IMR-90 (cell line): ENCODE measurements around the gene DUSP23. TPM values are rescaled to one million over a fixed set of nuclear protein-coding genes. Genes with fewer than 3 reads are reported as not detected.

Experiments used
- ATAC-seq: fragments of 200-7000 bp; cut with Tn5 transposase; 2 replicates; pipeline ENCODE4 v1.9.1; 2020; ENCODE audit warnings: low read depth, mild to moderate bottlenecking, moderate library complexity
- BruUV-seq: library from RNA; stranded (reverse); fragments of 400-500 nt; replicated peaks from 2 replicates; lab custom pipeline; 2021; lab: Mats Ljungman, UMichigan
- CTCF ChIA-PET: fragments of 300-600 bp; formaldehyde crosslinking; extraction: SDS; loops from one replicate; lab custom pipeline; 2021; ENCODE audit warnings: antibody characterized with exemption; lab: Yijun Ruan, JAX
- POLR2A ChIA-PET: fragments of 300-600 bp; sonication (Branson Sonifier 250); formaldehyde crosslinking; loops from one replicate; lab custom pipeline; 2022; ENCODE audit warnings: antibody characterized with exemption; ENCODE audit not compliant: unreplicated experiment; lab: Charles Lee
- DNase-seq: peaks from one replicate; pipeline ENCODE4 v3.0.0; 2013
- H2AFZ ChIP-seq: replicated peaks from 2 replicates; pipeline ENCODE3; 2013; ENCODE audit warnings: low read length, mild to moderate bottlenecking; ENCODE audit not compliant: poor library complexity
- H2AK5ac ChIP-seq: 2 replicates; pipeline ENCODE4 v1.6.1; 2013; ENCODE audit warnings: low read depth, low read length, inconsistent platforms
- H2AK9ac ChIP-seq: replicated peaks from 2 replicates; pipeline ENCODE3; 2013; ENCODE audit warnings: mild to moderate bottlenecking, low read depth, low read length, moderate library complexity; ENCODE audit not compliant: poor library complexity
- H2BK120ac ChIP-seq: 2 replicates; pipeline ENCODE4 v1.6.1; 2013; ENCODE audit warnings: low read depth, low read length, inconsistent platforms
- H2BK15ac ChIP-seq: 3 replicates; pipeline ENCODE4 v1.6.1; 2013; ENCODE audit warnings: low read depth, low read length, inconsistent platforms
- H2BK20ac ChIP-seq: 2 replicates; pipeline ENCODE4 v1.6.1; 2013; ENCODE audit warnings: low read depth, mild to moderate bottlenecking, inconsistent platforms, low read length, moderate library complexity
- H2BK5ac ChIP-seq: 2 replicates; pipeline ENCODE4 v1.6.1; 2013; ENCODE audit warnings: mild to moderate bottlenecking, low read depth, low read length, inconsistent platforms; ENCODE audit not compliant: poor library complexity, severe bottlenecking
- H3K14ac ChIP-seq: replicated peaks from 2 replicates; pipeline ENCODE4 v1.6.1; 2013; ENCODE audit warnings: low read depth, low read length, inconsistent platforms
- H3K18ac ChIP-seq: 2 replicates; pipeline ENCODE4 v1.6.1; 2013; ENCODE audit warnings: low read depth, low read length, control low read depth
- H3K23ac ChIP-seq: 2 replicates; pipeline ENCODE4 v1.6.1; 2013; ENCODE audit warnings: low read depth, low read length, inconsistent platforms
- H3K27ac ChIP-seq: 2 replicates; pipeline ENCODE4 v1.5.1; 2013; ENCODE audit warnings: mild to moderate bottlenecking, control low read depth, low read length; ENCODE audit not compliant: insufficient read depth
- H3K27me3 ChIP-seq: 2 replicates; pipeline ENCODE4 v1.6.1; 2013; ENCODE audit warnings: low read length; ENCODE audit not compliant: control insufficient read depth, insufficient read depth
- H3K36me3 ChIP-seq: 2 replicates; pipeline ENCODE4 v1.6.1; 2013; ENCODE audit warnings: low read length, mixed read lengths; ENCODE audit not compliant: control insufficient read depth, insufficient read depth
- H3K4ac ChIP-seq: 2 replicates; pipeline ENCODE4 v1.6.1; 2013; ENCODE audit warnings: low read depth, low read length, inconsistent platforms
- H3K4me1 ChIP-seq: 2 replicates; pipeline ENCODE4 v1.6.1; 2013; ENCODE audit warnings: low read length, mixed read lengths; ENCODE audit not compliant: control insufficient read depth, insufficient read depth
- H3K4me2 ChIP-seq: 2 replicates; pipeline ENCODE4 v1.6.1; 2013; ENCODE audit warnings: low read depth, mild to moderate bottlenecking, control low read depth, low read length, moderate library complexity
- H3K4me3 ChIP-seq: 2 replicates; pipeline ENCODE4 v1.5.1; 2013; ENCODE audit warnings: low read depth, mild to moderate bottlenecking, control low read depth, low read length, moderate library complexity; ENCODE audit not compliant: insufficient read depth
- H3K56ac ChIP-seq: 2 replicates; pipeline ENCODE4 v1.6.1; 2013; ENCODE audit warnings: low read length, inconsistent platforms; ENCODE audit not compliant: insufficient read depth; ENCODE audit errors: extremely low read depth
- H3K79me1 ChIP-seq, 2 experiments: 2 replicates each; pipeline ENCODE4 v1.6.1; 2013; ENCODE audit warnings: low read length in 2 of 2, inconsistent platforms in 1 of 2, low read depth in 1 of 2
- H3K9ac ChIP-seq: 2 replicates; pipeline ENCODE4 v1.6.1; 2013; ENCODE audit warnings: low read depth, low read length, control low read depth
- H3K9me1 ChIP-seq: 2 replicates; pipeline ENCODE4 v1.6.1; 2013; ENCODE audit warnings: low read length, inconsistent platforms; ENCODE audit not compliant: insufficient read depth
- H3K9me3 ChIP-seq: 2 replicates; pipeline ENCODE4 v1.6.1; 2013; ENCODE audit warnings: low read length; ENCODE audit not compliant: control insufficient read depth, insufficient read depth
- H4K20me1 ChIP-seq: 2 replicates; pipeline ENCODE4 v1.6.1; 2013; ENCODE audit warnings: low read length, inconsistent platforms; ENCODE audit not compliant: insufficient read depth
- H4K5ac ChIP-seq: 2 replicates; pipeline ENCODE4 v1.6.1; 2013; ENCODE audit warnings: mild to moderate bottlenecking, low read depth, low read length, control low read depth
- H4K8ac ChIP-seq, 2 experiments: 2 replicates each; pipeline ENCODE4 v1.6.1; 2013; ENCODE audit warnings: low read depth in 2 of 2, low read length in 2 of 2, control low read depth in 1 of 2, inconsistent platforms in 1 of 2
- H4K91ac ChIP-seq: 2 replicates; pipeline ENCODE4 v1.6.1; 2013; ENCODE audit warnings: low read depth, low read length, inconsistent platforms; ENCODE audit not compliant: insufficient read depth
- BHLHE40 ChIP-seq: fragments of 150-350 bp; IDR thresholded peaks from 2 replicates; pipeline ENCODE4 v1.6.1; 2016; ENCODE audit warnings: mild to moderate bottlenecking, low read depth, low read length
- CEBPB ChIP-seq: IDR thresholded peaks from 2 replicates; pipeline ENCODE4 v1.6.1; 2012; ENCODE audit warnings: low read depth, low read length, improper control_type of control experiment
- CHD1 ChIP-seq: IDR thresholded peaks from 2 replicates; pipeline ENCODE4 v1.6.1; 2012; ENCODE audit warnings: low read depth, low read length, improper control_type of control experiment
- CTCF ChIP-seq: conservative IDR thresholded peaks from 2 replicates; pipeline ENCODE4 v1.5.1; 2012; ENCODE audit warnings: mild to moderate bottlenecking, low read depth, low read length, improper control_type of control experiment
- FOS ChIP-seq: fragments of 150-350 bp; IDR thresholded peaks from 2 replicates; pipeline ENCODE4 v1.6.1; 2016; ENCODE audit warnings: low read depth, low read length
- MAFK ChIP-seq: IDR thresholded peaks from 2 replicates; pipeline ENCODE4 v1.6.1; 2012; ENCODE audit warnings: low read depth, low read length, improper control_type of control experiment
- MAZ ChIP-seq: IDR thresholded peaks from 2 replicates; pipeline ENCODE4 v1.6.1; 2012; ENCODE audit warnings: low read depth, mild to moderate bottlenecking, low read length, improper control_type of control experiment, moderate library complexity, borderline replicate concordance
- MXI1 ChIP-seq: IDR thresholded peaks from 2 replicates; pipeline ENCODE4 v1.6.1; 2012; ENCODE audit warnings: low read depth, mild to moderate bottlenecking, low read length, moderate library complexity, borderline replicate concordance
- NFE2L2 ChIP-seq: fragments of 150-350 bp; IDR thresholded peaks from 2 replicates; pipeline ENCODE4 v1.6.1; 2016; ENCODE audit warnings: low read depth, mild to moderate bottlenecking, low read length
- POLR2A ChIP-seq: IDR thresholded peaks from 2 replicates; pipeline ENCODE4 v1.6.1; 2012; ENCODE audit warnings: mild to moderate bottlenecking, low read depth, low read length
- RAD21 ChIP-seq: IDR thresholded peaks from 2 replicates; pipeline ENCODE4 v1.6.1; 2012; ENCODE audit warnings: low read length, improper control_type of control experiment
- RCOR1 ChIP-seq: IDR thresholded peaks from 2 replicates; pipeline ENCODE4 v1.6.1; 2012; ENCODE audit warnings: mild to moderate bottlenecking, low read length, improper control_type of control experiment; ENCODE audit not compliant: insufficient replicate concordance
- RFX5 ChIP-seq: IDR thresholded peaks from 2 replicates; pipeline ENCODE4 v1.8.0; 2012; ENCODE audit warnings: low read depth, mild to moderate bottlenecking, low read length, moderate library complexity
- SMC3 ChIP-seq: fragments of 150-350 bp; IDR thresholded peaks from 2 replicates; pipeline ENCODE4 v1.6.1; 2016; ENCODE audit warnings: low read depth, mild to moderate bottlenecking, antibody characterized with exemption, low read length, moderate library complexity
- dilution Hi-C: fragments of 300-500 bp; cut with HindIII; formaldehyde crosslinking; loops from one replicate; pipeline ENCODE4 v1.14.3; 2018; ENCODE audit warnings: low sequenced_read_pairs; ENCODE audit not compliant: unreplicated experiment
- in situ Hi-C: fragments of 300-500 bp; cut with MboI; formaldehyde crosslinking; loops from 3 replicates; pipeline ENCODE4 v1.14.3; 2019; ENCODE audit warnings: low sequenced_read_pairs, inconsistent platforms, mixed read lengths
- intact Hi-C: fragments of 100-400 bp; cut with micrococcal nuclease; formaldehyde crosslinking; loops from 2 replicates; pipeline ENCODE4 v1.10.0; 2022
- polyA plus RNA-seq, 3 experiments: library from polyadenylated mRNA; depleted of rRNA; stranded (reverse); fragments of >200 nt; gene quantifications; 2 replicates each; pipeline ENCODE4 v1.2.3, GENCODE V29; 2012; ENCODE audit warnings: low replicate concordance in 1 of 3
- total RNA-seq: library from RNA; depleted of rRNA; stranded (reverse); fragments of >200 nt; gene quantifications from 2 replicates; pipeline ENCODE4 v1.2.3, GENCODE V29; 2012
- TF ChIP-seq, protein P1 (sequence below): fragments of 150-350 bp; IDR thresholded peaks from 2 replicates; pipeline ENCODE4 v1.6.1; 2017; ENCODE audit warnings: mild to moderate bottlenecking, antibody characterized with exemption, low read length, low read depth
- TF ChIP-seq, protein P2 (sequence below): fragments of 150-350 bp; IDR thresholded peaks from 2 replicates; pipeline ENCODE4 v1.6.1; 2016; ENCODE audit warnings: low read depth, mild to moderate bottlenecking, low read length, moderate library complexity, borderline replicate concordance

DUSP23 gene
- total and polyA plus RNA-seq, 2 of the 4 experiments (the other 2 are of a cell fraction), result 4.1 to 12.9 TPM

GRCh38 chr1:159750621-159751020, 30.1 kb upstream of the DUSP23 start:
- H3K4ac ChIP-seq, result no peak overlapping the region
- no peak overlapping the region for H3K56ac ChIP-seq
- H3K4me2 ChIP-seq, result no peak overlapping the region
- H3K18ac ChIP-seq, result no peak overlapping the region
- no peaks in the 10 kb centered on the region for H4K20me1 ChIP-seq
- no peak overlapping the region for H2AK5ac ChIP-seq
- no peak overlapping the region for H2BK120ac ChIP-seq
- H3K14ac ChIP-seq, result no peak overlapping the region
- no peaks in the 10 kb centered on the region for H3K9me1 ChIP-seq
- BruUV-seq, result no TSS peak
- no peaks in the 10 kb centered on the region for H3K79me1 ChIP-seq
- no peak overlapping the region for H3K4me3 ChIP-seq
- H4K91ac ChIP-seq, result no peak overlapping the region
- H4K5ac ChIP-seq, result no peak overlapping the region
- no peaks in the 10 kb centered on the region for H3K36me3 ChIP-seq
- dilution Hi-C loops (no loop called here), in situ Hi-C loops (no loop called here), intact Hi-C loops (no loop called here)
- TF ChIP-seq SMC3, result no peak
- TF ChIP-seq POLR2A, result no peak
- no peak for TF ChIP-seq CTCF
- TF ChIP-seq RAD21, result no peak
- TF ChIP-seq MAFK, result no peak
- no peak for TF ChIP-seq BHLHE40
- TF ChIP-seq FOS, result no peak
- TF ChIP-seq, protein P1, sequence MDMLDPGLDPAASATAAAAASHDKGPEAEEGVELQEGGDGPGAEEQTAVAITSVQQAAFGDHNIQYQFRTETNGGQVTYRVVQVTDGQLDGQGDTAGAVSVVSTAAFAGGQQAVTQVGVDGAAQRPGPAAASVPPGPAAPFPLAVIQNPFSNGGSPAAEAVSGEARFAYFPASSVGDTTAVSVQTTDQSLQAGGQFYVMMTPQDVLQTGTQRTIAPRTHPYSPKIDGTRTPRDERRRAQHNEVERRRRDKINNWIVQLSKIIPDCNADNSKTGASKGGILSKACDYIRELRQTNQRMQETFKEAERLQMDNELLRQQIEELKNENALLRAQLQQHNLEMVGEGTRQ, result no peak
- TF ChIP-seq MAZ, result no peak
- TF ChIP-seq CHD1, result no peak
- TF ChIP-seq NFE2L2, result no peak
- TF ChIP-seq, protein P2, sequence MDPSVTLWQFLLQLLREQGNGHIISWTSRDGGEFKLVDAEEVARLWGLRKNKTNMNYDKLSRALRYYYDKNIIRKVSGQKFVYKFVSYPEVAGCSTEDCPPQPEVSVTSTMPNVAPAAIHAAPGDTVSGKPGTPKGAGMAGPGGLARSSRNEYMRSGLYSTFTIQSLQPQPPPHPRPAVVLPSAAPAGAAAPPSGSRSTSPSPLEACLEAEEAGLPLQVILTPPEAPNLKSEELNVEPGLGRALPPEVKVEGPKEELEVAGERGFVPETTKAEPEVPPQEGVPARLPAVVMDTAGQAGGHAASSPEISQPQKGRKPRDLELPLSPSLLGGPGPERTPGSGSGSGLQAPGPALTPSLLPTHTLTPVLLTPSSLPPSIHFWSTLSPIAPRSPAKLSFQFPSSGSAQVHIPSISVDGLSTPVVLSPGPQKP, result no peak
- no peak for TF ChIP-seq RFX5
- no peak for TF ChIP-seq RCOR1
- no peak for TF ChIP-seq CEBPB
- no peak for TF ChIP-seq MXI1
- H2BK15ac ChIP-seq, result no peak overlapping the region
- no peak overlapping the region for H2BK20ac ChIP-seq
- no peaks in the 10 kb centered on the region for H3K27me3 ChIP-seq
- H3K23ac ChIP-seq, result no peak overlapping the region
- ChIA-PET CTCF (no interaction called here), POLR2A (no interaction called here)
- H3K27ac ChIP-seq, result no peak overlapping the region
- DNase-seq (no peak), ATAC-seq (no peak)
- no peaks in the 10 kb centered on the region for H3K9me3 ChIP-seq
- H4K8ac ChIP-seq, result no peak overlapping the region
- H3K9ac ChIP-seq, result no peak overlapping the region
- no peaks in the 10 kb centered on the region for H3K4me1 ChIP-seq
- H2AFZ ChIP-seq, result no peak overlapping the region
- H2BK5ac ChIP-seq, result no peak overlapping the region
- no peak overlapping the region for H2AK9ac ChIP-seq
